Activated T-cell treated with anti-CD3 and anti-CD28 coated beads, Interleukin-2, amount 50 U/mL, for 24 hours (primary cell): ENCODE data around the gene HOXB5.

Experiments
- DNase-seq: peaks from one replicate; pipeline ENCODE4 v3.0.0-alpha.2; 2020
- H3K27ac Mint-ChIP-seq: 2 replicates; pipeline ENCODE4 v1.8.0; 2020; ENCODE audit warnings: mild to moderate bottlenecking, mixed read lengths
- H3K27me3 Mint-ChIP-seq: 2 replicates; pipeline ENCODE4 v1.8.0; 2020; ENCODE audit warnings: mixed read lengths
- H3K36me3 Mint-ChIP-seq: 2 replicates; pipeline ENCODE4 v1.8.0; 2020; ENCODE audit warnings: low read depth, mixed read lengths
- H3K4me1 Mint-ChIP-seq: 2 replicates; pipeline ENCODE4 v1.8.0; 2020; ENCODE audit warnings: low read depth, mixed read lengths
- H3K4me3 Mint-ChIP-seq: 2 replicates; pipeline ENCODE4 v1.8.0; 2020; ENCODE audit warnings: mild to moderate bottlenecking, moderate library complexity, mixed read lengths
- H3K9me3 Mint-ChIP-seq: 2 replicates; pipeline ENCODE4 v1.8.0; 2020; ENCODE audit warnings: mixed read lengths

The HOXB5 gene

DNA sequence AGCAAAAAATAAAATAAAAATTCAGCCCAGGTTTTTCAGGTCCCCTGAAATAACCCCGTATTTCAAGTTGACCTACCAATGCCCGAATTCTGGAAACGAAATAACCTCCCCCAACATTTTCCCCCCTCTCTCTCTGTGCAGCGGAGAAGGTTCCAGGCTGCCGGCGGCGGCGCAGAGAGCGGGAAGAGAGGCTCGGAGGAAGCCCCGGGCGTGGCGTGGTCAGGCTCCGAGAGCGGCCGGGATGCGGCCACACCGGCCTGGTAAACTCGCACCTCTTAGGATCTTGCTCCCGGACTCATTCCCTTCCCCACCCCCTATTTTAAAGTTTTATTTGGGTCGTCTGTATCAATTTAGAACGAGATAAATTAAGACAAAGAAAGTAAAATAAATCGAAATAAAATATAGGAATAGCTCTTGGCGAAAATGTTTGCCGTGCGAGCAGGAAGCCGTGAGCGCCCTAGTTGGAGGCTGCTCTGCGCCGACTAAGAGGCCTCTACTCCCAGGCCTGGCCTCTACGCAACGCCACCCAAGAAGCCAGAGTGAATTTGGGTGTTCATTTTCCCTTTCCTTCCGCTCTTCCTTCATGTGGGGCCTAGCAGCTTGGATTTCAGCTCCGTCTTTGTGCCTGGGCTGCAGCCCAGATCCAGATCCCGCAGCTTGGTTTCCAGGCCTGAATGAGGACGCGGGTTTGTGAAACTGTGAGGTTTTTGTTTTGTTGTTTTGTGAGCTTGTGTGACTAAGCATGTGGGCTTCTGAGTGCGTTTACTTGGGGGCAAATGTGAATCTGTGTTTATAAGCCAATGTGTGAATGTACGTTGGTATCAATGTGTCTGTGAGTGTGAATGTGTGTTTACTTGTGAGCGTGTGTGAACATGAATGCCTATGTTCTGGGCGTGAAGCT, 12.7 kb upstream of the HOXB5 start:
- no peaks in the 10 kb centered on the region for H3K36me3 Mint-ChIP-seq
- H3K4me3 Mint-ChIP-seq = no peak overlapping the region
- no peaks in the 10 kb centered on the region for H3K9me3 Mint-ChIP-seq
- peaks cover 16% of the 10 kb centered on the region for H3K4me1 Mint-ChIP-seq
- no peak for DNase-seq
- H3K27me3 Mint-ChIP-seq = peaks cover 91% of the 10 kb centered on the region
- no peak overlapping the region for H3K27ac Mint-ChIP-seq

GRCh38 chr17:48605409-48605919, 11.9 kb upstream of the HOXB5 start:
- DNase-seq = no peak
- H3K36me3 Mint-ChIP-seq = no peaks in the 10 kb centered on the region
- no peak overlapping the region for H3K4me3 Mint-ChIP-seq
- peaks cover 9% of the 10 kb centered on the region for H3K4me1 Mint-ChIP-seq
- no peak overlapping the region for H3K27ac Mint-ChIP-seq
- H3K9me3 Mint-ChIP-seq = no peaks in the 10 kb centered on the region
- H3K27me3 Mint-ChIP-seq = peaks cover 91% of the 10 kb centered on the region

DNA sequence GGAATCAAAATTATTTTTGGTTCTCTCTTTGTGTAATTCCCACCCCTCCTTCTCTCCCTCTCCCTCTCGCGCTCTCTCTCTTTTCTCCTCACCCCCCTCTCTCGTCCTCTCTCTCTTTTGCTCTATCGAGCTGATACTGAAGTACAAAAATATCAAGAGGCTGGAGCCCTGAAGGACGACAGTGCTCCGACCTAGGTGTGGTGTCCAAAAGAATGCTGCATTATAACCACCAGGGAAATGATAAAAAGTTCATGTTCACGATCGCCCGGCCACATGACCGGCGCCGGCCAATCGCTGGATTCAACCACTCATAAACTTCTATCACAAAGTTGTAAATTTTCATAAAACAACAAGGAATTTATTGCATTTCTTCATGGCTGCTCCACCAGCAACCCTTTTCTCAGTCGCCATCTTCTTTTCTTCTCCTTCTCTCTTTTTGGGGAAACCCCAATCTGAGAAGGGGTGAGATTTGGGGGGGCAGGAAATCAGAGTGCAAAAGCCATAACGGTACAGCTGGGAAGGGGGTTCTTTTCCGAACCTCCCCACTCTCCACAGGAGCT, 11.3 kb upstream of the HOXB5 start, which contains the start of gene HOXB6:
HOXB6 (minus strand) TSS at position 217 of the 560 bp plus-strand sequence. CDS start 6,836 bp downstream, outside the sequence.
- H3K4me1 Mint-ChIP-seq = peaks cover 9% of the 10 kb centered on the region
- H3K27ac Mint-ChIP-seq = no peak within 1 kb of the TSS
- no peaks in the 10 kb centered on the region for H3K36me3 Mint-ChIP-seq
- no peaks in the 10 kb centered on the region for H3K9me3 Mint-ChIP-seq
- H3K27me3 Mint-ChIP-seq = peaks cover 94% of the 10 kb centered on the region
- H3K4me3 Mint-ChIP-seq = no peak within 1 kb of the TSS
- no peak for DNase-seq

DNA sequence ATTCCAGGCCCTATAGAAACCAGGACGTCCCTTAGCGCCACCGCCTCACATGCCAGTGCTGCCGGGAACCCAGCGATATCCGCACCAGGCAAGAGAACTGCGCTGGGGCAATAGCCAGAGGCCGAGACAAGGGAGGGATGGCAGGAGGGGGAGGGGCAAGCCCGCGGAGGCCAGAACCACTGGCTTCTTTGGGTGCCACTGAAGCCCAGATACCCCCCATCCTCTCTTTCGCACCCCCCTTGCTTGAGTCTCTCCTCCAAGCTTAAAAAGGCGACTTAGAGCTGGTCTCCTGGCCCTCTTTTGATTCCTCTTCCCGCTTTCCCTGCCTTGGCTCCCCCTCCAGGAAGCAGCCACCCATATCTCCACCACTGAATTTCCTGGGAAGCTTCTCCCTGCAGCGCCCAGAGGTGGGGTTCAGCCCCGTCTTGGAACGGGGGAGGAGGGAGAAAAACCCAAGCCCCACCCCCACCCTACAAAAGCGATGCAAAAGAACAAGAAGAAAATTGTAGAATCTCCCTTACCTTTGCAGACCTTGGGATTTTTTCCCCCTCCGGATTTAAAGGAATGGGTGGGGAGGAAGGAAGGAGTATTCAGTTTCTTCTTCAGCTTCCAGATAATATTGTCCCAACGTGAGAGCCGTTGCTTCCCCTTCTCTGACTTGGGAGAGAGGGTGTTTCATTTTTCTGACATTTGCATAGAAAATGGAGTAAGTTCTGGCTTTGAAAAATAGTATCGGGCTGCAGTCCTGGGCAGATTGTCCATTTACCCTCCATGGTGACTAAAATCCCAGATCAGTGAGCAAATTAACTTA, 10.6 kb upstream of the HOXB5 start:
- no peak overlapping the region for H3K4me3 Mint-ChIP-seq
- peaks cover 9% of the 10 kb centered on the region for H3K4me1 Mint-ChIP-seq
- no peak overlapping the region for H3K27ac Mint-ChIP-seq
- H3K36me3 Mint-ChIP-seq = no peaks in the 10 kb centered on the region
- no peak for DNase-seq
- no peaks in the 10 kb centered on the region for H3K9me3 Mint-ChIP-seq
- peaks cover 94% of the 10 kb centered on the region for H3K27me3 Mint-ChIP-seq

DNA sequence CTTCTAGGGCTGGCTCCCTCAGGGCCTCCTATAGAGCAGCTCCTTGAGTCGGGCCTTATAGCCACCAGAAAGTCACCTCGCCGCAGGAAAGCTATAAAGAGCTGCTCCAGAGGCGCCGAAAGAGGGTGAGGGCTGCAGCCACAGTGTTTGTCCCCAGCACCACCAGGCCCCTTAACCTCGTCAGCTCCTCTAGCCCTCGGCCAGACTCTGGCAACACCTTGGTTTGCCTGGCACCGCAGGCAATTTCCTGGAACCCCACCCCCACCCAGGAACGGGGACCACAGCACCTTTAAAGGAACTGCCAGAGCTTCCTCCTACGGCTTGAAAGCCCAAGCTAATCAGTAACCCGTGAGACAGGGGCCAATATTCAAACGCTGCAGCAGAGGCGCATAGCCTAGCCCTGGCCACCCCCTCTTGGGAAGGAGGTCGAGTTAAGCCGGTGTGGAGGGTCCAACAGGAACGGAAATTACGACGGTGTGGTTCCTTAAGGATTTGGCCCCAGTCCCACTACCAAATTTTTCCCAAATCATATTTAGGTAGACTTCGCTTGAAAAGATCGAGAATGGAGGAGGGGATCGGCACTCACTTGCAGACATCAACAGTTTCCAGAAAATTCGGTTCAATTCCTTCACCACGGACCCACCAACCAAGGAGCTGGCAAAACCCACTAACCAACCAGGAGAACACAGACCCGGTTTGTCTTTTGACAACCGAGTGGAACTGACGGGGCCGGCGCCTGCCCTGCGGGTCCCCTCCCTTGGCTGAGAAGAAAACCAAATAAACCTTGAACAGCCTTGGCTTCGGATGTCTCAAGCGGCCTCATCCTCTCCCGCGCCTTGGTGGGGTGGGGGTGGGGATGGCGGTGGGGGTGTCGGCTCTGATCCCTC, 8.2 kb upstream of the HOXB5 start:
- DNase-seq = no peak
- Mint-ChIP-seq H3K27me3 (peaks cover 97% of the 10 kb centered on the region), H3K9me3 (no peaks in the 10 kb centered on the region), H3K4me3 (no peak overlapping the region), H3K36me3 (no peaks in the 10 kb centered on the region), H3K27ac (no peak overlapping the region), H3K4me1 (peaks cover 25% of the 10 kb centered on the region)

GRCh38 chr17:48601207-48601538, 7.6 kb upstream of the HOXB5 start:
- no peak overlapping the region for H3K27ac Mint-ChIP-seq
- peaks cover 97% of the 10 kb centered on the region for H3K27me3 Mint-ChIP-seq
- H3K4me3 Mint-ChIP-seq = no peak overlapping the region
- no peak for DNase-seq
- no peaks in the 10 kb centered on the region for H3K36me3 Mint-ChIP-seq
- peaks cover 32% of the 10 kb centered on the region for H3K4me1 Mint-ChIP-seq
- H3K9me3 Mint-ChIP-seq = no peaks in the 10 kb centered on the region

GRCh38 chr17:48600244-48601098, 6.9 kb upstream of the HOXB5 start:
- Mint-ChIP-seq H3K4me1 (peaks cover 34% of the 10 kb centered on the region), H3K36me3 (no peaks in the 10 kb centered on the region), H3K27ac (no peak overlapping the region), H3K9me3 (no peaks in the 10 kb centered on the region), H3K4me3 (no peak overlapping the region), H3K27me3 (peaks cover 97% of the 10 kb centered on the region)
- DNase-seq = no peak

DNA sequence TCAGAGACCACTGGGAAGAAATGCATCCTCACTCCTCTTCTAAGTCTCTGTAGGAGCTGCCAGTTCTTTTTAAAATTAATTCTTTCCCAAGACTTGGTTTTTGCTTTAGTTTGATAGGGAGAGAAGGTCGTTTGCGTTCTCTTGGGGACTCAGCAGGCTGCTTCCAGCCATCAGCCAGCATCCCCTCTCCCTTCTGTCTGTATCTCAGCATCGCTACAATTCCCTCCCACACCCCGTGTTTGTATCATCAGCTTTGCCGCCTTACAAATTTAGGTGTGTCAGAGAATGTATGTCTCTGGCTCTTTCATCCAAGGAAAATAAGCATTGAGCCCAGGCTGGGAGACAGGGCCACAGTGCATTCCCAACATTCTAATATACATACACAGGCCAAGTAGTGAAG, 5.8 kb upstream of the HOXB5 start:
- H3K27me3 Mint-ChIP-seq = peaks cover 98% of the 10 kb centered on the region
- H3K36me3 Mint-ChIP-seq = no peaks in the 10 kb centered on the region
- H3K27ac Mint-ChIP-seq = no peak overlapping the region
- H3K4me1 Mint-ChIP-seq = peaks cover 33% of the 10 kb centered on the region
- H3K9me3 Mint-ChIP-seq = no peaks in the 10 kb centered on the region
- no peak for DNase-seq
- no peak overlapping the region for H3K4me3 Mint-ChIP-seq

GRCh38 chr17:48598736-48599135, 5.2 kb upstream of the HOXB5 start:
- Mint-ChIP-seq H3K4me3 (no peak overlapping the region), H3K27me3 (peaks cover 98% of the 10 kb centered on the region), H3K4me1 (peaks cover 36% of the 10 kb centered on the region), H3K9me3 (no peaks in the 10 kb centered on the region), H3K36me3 (no peaks in the 10 kb centered on the region), H3K27ac (no peak overlapping the region)
- DNase-seq = no peak

DNA sequence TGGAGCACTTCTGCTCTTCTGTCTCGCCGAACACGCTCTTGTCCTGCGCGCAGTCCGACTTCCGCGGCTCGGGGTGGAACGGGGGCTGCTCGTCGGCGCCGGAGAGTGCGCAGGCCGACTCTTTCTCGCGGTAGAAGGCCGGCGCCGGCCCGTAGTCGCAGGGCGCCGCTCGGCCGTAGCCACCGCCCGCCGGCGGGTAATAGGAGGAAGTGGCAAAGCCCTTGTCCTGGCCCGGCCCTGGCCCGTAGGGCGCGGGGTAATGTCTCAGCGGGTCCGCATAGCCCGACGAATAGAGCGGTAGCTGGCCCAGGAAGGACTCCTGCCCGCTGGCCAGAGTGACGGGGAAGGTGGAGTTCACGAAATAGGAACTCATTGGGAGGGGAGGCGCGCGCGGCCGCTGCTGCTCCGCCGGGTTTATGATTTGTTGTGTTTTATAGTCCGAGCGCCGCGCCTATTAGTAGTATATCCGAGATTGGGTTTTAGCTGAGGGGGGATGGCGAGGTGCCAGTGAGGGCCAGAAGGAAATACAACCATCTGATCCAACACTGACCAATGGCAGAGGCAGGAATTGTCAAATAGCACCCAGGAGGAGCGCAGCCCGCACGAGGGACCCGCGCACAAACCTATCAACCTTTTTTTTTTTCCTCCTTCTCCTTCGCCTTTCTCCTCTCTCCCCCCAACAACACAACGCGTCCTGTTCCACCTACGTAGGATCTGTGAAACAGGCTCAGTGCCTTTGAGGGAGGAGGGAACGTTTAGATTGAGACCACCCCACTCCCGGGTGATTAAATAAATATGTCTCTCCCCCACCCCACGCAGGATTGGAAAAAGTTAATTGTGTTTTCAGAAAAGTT, 4.4 kb upstream of the HOXB5 start:
- Mint-ChIP-seq H3K4me1 (peaks cover 41% of the 10 kb centered on the region), H3K9me3 (no peaks in the 10 kb centered on the region), H3K4me3 (peak overlapping the region; percentile 65), H3K27me3 (peaks cover 98% of the 10 kb centered on the region), H3K36me3 (no peaks in the 10 kb centered on the region), H3K27ac (no peak overlapping the region)
- DNase-seq = peak; percentile 68

- H3K27me3 Mint-ChIP-seq = peaks cover 98% of the 10 kb centered on the region
- peaks cover 45% of the 10 kb centered on the region for H3K4me1 Mint-ChIP-seq
- no peak for DNase-seq
- H3K4me3 Mint-ChIP-seq = peak overlapping the region; percentile 65
- no peak overlapping the region for H3K27ac Mint-ChIP-seq
- H3K9me3 Mint-ChIP-seq = no peaks in the 10 kb centered on the region
- H3K36me3 Mint-ChIP-seq = no peaks in the 10 kb centered on the region
These were observed 3.9 kb upstream of the HOXB5 start for GRCh38 chr17:48597528-48597777.

GRCh38 chr17:48596735-48597527, 3.4 kb upstream of the HOXB5 start:
- H3K27ac Mint-ChIP-seq = no peak overlapping the region
- H3K4me1 Mint-ChIP-seq = peaks cover 45% of the 10 kb centered on the region
- H3K9me3 Mint-ChIP-seq = no peaks in the 10 kb centered on the region
- H3K4me3 Mint-ChIP-seq = peak overlapping the region; percentile 65
- H3K27me3 Mint-ChIP-seq = peaks cover 99% of the 10 kb centered on the region
- DNase-seq = no peak
- H3K36me3 Mint-ChIP-seq = no peaks in the 10 kb centered on the region
